Activated CD4-positive, alpha-beta T cell treated with anti-CD3 and anti-CD28 coated beads, Interleukin-10, Interleukin-2, amounts not matched to agents 100 ng/mL and 50 ng/mL, durations not matched to agents 16 hours and 8 hours (primary cell): ENCODE results near the gene MLKL.

Source experiments
- DNase-seq: peaks from one replicate; pipeline ENCODE4 v3.0.0-alpha.2; 2020

The MLKL gene

GRCh38 chr16:74641969-74642368 lies 58.7 kb downstream of the MLKL start:
- no peak for DNase-seq

- no peak for DNase-seq
Measured at GRCh38 chr16:74637742-74638453, 62.8 kb downstream of the MLKL start.

GRCh38 chr16:74635303-74635702 lies 65.4 kb downstream of the MLKL start:
- DNase-seq: no peak

- no peak for DNase-seq
Measured at GRCh38 chr16:74633686-74634085, 67.0 kb downstream of the MLKL start.

- DNase-seq: no peak
Measured at GRCh38 chr16:74627506-74628220, 73.0 kb downstream of the MLKL start.

- DNase-seq: peak; percentile 48
Measured at GRCh38 chr16:74626741-74627416, 73.8 kb downstream of the MLKL start.

- peak; percentile 28 for DNase-seq
Measured at GRCh38 chr16:74625500-74626350, 74.9 kb downstream of the MLKL start.

- no peak for DNase-seq
Measured at GRCh38 chr16:74623839-74624235, 76.8 kb downstream of the MLKL start.

- DNase-seq: peak; percentile 51
Measured at GRCh38 chr16:74623214-74623838, 77.3 kb downstream of the MLKL start.

- DNase-seq: no peak
Measured at GRCh38 chr16:74622005-74622404, 78.7 kb downstream of the MLKL start.
